ENCODE data around the gene ALDH1L1.

The ALDH1L1 gene

DNA sequence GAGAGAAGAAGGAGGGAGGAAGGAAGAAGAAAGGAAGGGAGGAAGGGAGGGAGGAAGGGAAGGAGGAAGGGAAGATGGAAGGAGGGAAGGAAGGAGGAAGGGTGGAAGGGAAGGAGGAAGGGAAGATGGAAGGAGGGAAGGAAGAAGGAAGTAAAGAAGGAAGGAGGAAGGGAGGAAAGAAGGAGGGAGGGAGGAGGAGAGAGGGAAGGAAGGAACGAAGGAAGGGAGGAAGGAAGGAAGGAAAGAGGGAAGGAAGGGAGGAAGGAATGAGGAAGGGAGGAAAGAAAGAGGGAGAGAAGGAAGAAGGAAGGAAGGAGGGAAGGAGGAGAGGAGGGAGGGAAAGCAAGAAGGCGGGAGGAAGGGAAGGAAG is 31.8 kb upstream of the ALDH1L1 start:
- Histone ChIP-seq H3K4me3 (ENCODE audit: low read depth, low read length) (no peak overlapping the region), H3K27ac (no peak overlapping the region), H3K36me3 (replicated peaks) (no peaks in the 10 kb centered on the region), H3K27me3 (replicated peaks) (no peaks in the 10 kb centered on the region)
- DNase-seq, result no peak
- TF ChIP-seq, protein P1, sequence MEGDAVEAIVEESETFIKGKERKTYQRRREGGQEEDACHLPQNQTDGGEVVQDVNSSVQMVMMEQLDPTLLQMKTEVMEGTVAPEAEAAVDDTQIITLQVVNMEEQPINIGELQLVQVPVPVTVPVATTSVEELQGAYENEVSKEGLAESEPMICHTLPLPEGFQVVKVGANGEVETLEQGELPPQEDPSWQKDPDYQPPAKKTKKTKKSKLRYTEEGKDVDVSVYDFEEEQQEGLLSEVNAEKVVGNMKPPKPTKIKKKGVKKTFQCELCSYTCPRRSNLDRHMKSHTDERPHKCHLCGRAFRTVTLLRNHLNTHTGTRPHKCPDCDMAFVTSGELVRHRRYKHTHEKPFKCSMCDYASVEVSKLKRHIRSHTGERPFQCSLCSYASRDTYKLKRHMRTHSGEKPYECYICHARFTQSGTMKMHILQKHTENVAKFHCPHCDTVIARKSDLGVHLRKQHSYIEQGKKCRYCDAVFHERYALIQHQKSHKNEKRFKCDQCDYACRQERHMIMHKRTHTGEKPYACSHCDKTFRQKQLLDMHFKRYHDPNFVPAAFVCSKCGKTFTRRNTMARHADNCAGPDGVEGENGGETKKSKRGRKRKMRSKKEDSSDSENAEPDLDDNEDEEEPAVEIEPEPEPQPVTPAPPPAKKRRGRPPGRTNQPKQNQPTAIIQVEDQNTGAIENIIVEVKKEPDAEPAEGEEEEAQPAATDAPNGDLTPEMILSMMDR (IDR thresholded peaks at IDR 0.05; ENCODE audit: low read depth, low read length, missing control alignments), result no peak
- in situ Hi-C loops (cut with HindIII; ENCODE audit: low pct_ligation_motif_present, low sequenced_read_pairs), result no loop called here

DNA sequence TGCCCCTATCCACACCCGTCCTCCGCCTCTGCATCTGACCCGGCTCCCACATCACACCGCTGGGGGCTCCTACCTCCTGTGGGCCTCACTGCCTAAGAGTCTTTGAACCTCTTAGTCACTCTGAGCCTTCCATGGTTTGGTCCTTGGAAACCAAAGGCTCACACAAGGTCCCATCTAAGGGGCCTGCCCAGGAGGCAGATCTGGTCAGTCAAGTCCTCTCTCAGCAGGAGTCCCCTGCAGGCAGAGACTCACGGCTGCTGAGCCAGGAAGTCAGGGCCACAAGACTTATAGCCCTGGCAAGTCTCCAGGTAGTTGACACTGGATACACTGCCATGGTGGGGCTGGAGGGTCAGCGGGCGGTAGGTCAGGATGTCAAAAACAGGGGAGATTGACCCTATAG is 31.2 kb upstream of the ALDH1L1 start:
- Histone ChIP-seq H3K27me3 (replicated peaks) (no peaks in the 10 kb centered on the region), H3K4me3 (ENCODE audit: low read depth, low read length) (no peak overlapping the region), H3K27ac (no peak overlapping the region), H3K36me3 (replicated peaks) (no peaks in the 10 kb centered on the region)
- no peak for DNase-seq
- in situ Hi-C loops (cut with HindIII; ENCODE audit: low pct_ligation_motif_present, low sequenced_read_pairs), result no loop called here
- TF ChIP-seq, protein P1 (IDR thresholded peaks at IDR 0.05; ENCODE audit: low read depth, low read length, missing control alignments), result no peak

DNA sequence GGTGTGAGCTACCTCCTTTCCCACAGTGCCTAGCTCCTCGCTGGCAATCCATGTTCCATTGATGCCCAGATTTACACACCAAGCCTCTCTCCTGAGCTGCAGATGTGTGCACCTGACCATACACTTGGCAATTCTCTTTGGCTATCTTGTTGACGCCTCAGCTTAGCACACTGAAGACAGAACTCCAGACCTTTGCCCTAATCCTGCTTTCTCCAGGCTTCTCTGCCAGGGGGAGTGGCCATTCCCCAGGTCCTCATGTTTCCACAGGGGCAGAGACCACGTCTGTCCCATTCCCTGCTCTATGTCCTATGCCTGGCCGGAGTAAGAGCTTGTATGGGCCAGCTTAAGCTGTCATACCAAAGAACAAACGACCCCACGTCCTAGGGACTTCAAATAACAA is 30.2 kb upstream of the ALDH1L1 start:
- no peaks in the 10 kb centered on the region for H3K27me3 ChIP-seq (replicated peaks)
- TF ChIP-seq, protein P1 (IDR thresholded peaks at IDR 0.05; ENCODE audit: low read depth, low read length, missing control alignments), result no peak
- in situ Hi-C loops (cut with HindIII; ENCODE audit: low pct_ligation_motif_present, low sequenced_read_pairs), result no loop called here
- H3K4me3 ChIP-seq (ENCODE audit: low read depth, low read length), result no peak overlapping the region
- H3K36me3 ChIP-seq (replicated peaks), result no peaks in the 10 kb centered on the region
- no peak overlapping the region for H3K27ac ChIP-seq
- no peak for DNase-seq

DNA sequence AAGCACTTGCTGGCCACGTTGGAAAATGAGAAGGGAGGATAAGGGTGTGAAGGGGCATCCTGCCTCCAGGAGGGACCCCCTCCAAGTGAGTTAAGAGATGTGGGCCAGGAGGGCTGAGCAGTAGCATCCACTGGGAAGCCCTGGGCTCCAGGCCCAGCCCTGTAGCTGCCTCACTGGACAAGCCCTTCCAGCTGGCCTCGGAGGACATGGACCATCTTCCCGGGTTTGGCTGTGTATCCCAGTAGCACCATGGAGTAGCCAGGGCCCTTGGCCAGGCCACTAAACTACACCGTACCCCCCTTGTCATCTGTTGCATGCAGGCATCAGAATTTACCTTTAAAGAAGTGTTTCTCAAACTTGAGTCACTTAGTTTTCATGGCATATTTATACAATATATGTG is 29.4 kb upstream of the ALDH1L1 start:
- Histone ChIP-seq H3K27me3 (replicated peaks) (no peaks in the 10 kb centered on the region), H3K4me3 (ENCODE audit: low read depth, low read length) (no peak overlapping the region), H3K27ac (no peak overlapping the region), H3K36me3 (replicated peaks) (no peaks in the 10 kb centered on the region)
- no peak for DNase-seq
- TF ChIP-seq, protein P1 (IDR thresholded peaks at IDR 0.05; ENCODE audit: low read depth, low read length, missing control alignments), result no peak
- in situ Hi-C loops (cut with HindIII; ENCODE audit: low pct_ligation_motif_present, low sequenced_read_pairs), result no loop called here

DNA sequence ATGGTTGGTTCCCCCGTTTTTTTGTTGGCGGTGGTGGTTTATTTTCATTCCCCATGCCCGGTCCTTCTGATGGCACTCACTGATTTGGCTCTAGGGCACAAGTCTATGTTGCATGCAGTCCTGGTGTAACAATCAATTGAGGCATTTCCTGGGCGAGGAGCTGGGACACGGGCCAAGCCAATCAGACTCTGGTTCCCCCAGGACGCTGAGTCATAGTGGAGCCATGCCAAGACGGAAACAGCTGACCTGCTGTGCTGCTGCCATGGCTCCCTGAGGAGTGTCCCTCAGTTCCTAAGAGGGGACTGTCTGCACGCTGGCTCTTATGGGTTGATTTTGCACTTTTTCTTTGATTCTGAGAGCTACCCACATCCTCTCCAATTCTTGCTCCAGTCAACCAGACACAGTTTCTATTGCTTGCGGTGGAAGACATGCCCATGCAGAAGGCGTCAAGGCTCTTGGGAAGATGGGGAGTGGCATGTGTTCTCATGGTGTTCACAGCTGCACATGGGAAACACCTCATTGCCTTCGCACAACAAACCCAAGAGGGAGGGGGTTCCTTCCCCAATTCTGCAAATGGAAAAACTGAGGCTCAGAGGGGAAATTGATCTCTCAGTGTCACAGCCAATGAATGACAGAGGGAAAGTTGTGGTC is 28.3 kb upstream of the ALDH1L1 start:
- in situ Hi-C loops (cut with HindIII; ENCODE audit: low pct_ligation_motif_present, low sequenced_read_pairs), result no loop called here
- Histone ChIP-seq H3K27ac (peak overlapping the region; percentile 63), H3K36me3 (replicated peaks) (no peaks in the 10 kb centered on the region), H3K27me3 (replicated peaks) (no peaks in the 10 kb centered on the region), H3K4me3 (ENCODE audit: low read depth, low read length) (no peak overlapping the region)
- TF ChIP-seq, protein P1 (IDR thresholded peaks at IDR 0.05; ENCODE audit: low read depth, low read length, missing control alignments), result no peak
- peak; percentile 97 for DNase-seq

DNA sequence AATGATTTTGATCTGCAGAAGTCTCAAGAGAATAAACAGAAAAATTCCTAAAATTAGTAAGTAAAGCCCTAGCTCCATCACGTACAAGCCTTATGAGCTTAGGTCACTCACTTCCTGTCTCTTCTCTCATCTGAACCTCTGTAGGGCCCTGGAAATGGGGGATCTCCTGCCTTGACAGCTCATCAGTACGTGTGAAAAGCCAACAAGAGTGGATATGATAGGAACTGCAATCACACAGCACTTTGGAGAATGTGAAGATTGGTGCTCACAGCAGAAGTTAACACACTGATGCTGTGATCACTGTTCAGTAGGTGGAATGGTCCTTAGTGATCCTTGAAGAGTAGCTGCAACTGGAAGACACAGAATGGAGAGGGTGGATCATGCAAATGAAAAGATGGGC is 27.8 kb upstream of the ALDH1L1 start:
- H3K27me3 ChIP-seq (replicated peaks), result no peaks in the 10 kb centered on the region
- in situ Hi-C loops (cut with HindIII; ENCODE audit: low pct_ligation_motif_present, low sequenced_read_pairs), result no loop called here
- H3K27ac ChIP-seq, result peak overlapping the region; percentile 63
- no peaks in the 10 kb centered on the region for H3K36me3 ChIP-seq (replicated peaks)
- TF ChIP-seq, protein P1 (IDR thresholded peaks at IDR 0.05; ENCODE audit: low read depth, low read length, missing control alignments), result no peak
- peak; percentile 22 for DNase-seq
- H3K4me3 ChIP-seq (ENCODE audit: low read depth, low read length), result no peak overlapping the region

Data from brain microvascular endothelial cell (primary cell).